GM21723 (cell line): ENCODE measurements around the gene LIPA.
"Not testable (repeated sequence)": the region's sequence is repeated elsewhere in the genome, so short reads cannot be mapped to it uniquely, and the experiment has no call there.

Experiments used
- ATAC-seq: cut with Tn5 transposase; IDR thresholded peaks from one replicate; pipeline ENCODE4 v1.9.1; 2021; ENCODE audit warnings: mild to moderate bottlenecking, moderate library complexity; ENCODE audit not compliant: unreplicated experiment

LIPA gene

GRCh38 chr10:89251409-89252224 lies at the start of gene LIPA:
TSS of gene LIPA (minus strand) at chr10:89251775. CDS start at chr10:89247648, 4,127 bp downstream.
- ATAC-seq: peak; percentile 96

- peak; percentile 32 for ATAC-seq
These were observed 49.7 kb upstream of the LIPA start for GRCh38 chr10:89301232-89301631.

- ATAC-seq: no peak
These were observed 47.5 kb upstream of the LIPA start for GRCh38 chr10:89299031-89299430.

GRCh38 chr10:89297791-89298190 lies 46.2 kb upstream of the LIPA start:
- no peak for ATAC-seq

- ATAC-seq: no peak
These were observed 45.8 kb upstream of the LIPA start for GRCh38 chr10:89297356-89297755.

GRCh38 chr10:89296220-89296648 lies 44.7 kb upstream of the LIPA start:
- ATAC-seq: no peak

GRCh38 chr10:89295597-89295996 lies 44.0 kb upstream of the LIPA start:
- ATAC-seq: no peak

- no peak for ATAC-seq
These were observed 43.2 kb upstream of the LIPA start for GRCh38 chr10:89294721-89295239.

- ATAC-seq: not testable (repeated sequence)
These were observed 33.7 kb upstream of the LIPA start for GRCh38 chr10:89285303-89285702.

GRCh38 chr10:89284711-89285110 lies 33.1 kb upstream of the LIPA start:
- ATAC-seq: not testable (repeated sequence)

GRCh38 chr10:89283936-89284475 lies 32.4 kb upstream of the LIPA start:
- no peak for ATAC-seq

- ATAC-seq: no peak
These were observed 31.7 kb upstream of the LIPA start for GRCh38 chr10:89283025-89283935.

- no peak for ATAC-seq
These were observed 30.2 kb upstream of the LIPA start for GRCh38 chr10:89281606-89282395.

- no peak for ATAC-seq
These were observed 28.9 kb upstream of the LIPA start for GRCh38 chr10:89280508-89280907.

- no peak for ATAC-seq
These were observed 27.9 kb upstream of the LIPA start for GRCh38 chr10:89279421-89279869.

GRCh38 chr10:89278900-89279392 lies 27.4 kb upstream of the LIPA start:
- ATAC-seq: no peak

GRCh38 chr10:89278034-89278535 lies 26.5 kb upstream of the LIPA start:
- no peak for ATAC-seq

GRCh38 chr10:89275383-89275782 lies 23.8 kb upstream of the LIPA start:
- no peak for ATAC-seq

- no peak for ATAC-seq
These were observed 23.4 kb upstream of the LIPA start for GRCh38 chr10:89274928-89275327.

GRCh38 chr10:89273680-89274079 lies 22.1 kb upstream of the LIPA start:
- no peak for ATAC-seq
